Measurements from ENCODE around the gene CDK15. TPM values are rescaled to one million over a fixed set of nuclear protein-coding genes. Genes with fewer than 3 reads are reported as not detected.

The CDK15 gene
- total RNA-seq, 1 donor from 2014 or later: 0.70 TPM

DNA sequence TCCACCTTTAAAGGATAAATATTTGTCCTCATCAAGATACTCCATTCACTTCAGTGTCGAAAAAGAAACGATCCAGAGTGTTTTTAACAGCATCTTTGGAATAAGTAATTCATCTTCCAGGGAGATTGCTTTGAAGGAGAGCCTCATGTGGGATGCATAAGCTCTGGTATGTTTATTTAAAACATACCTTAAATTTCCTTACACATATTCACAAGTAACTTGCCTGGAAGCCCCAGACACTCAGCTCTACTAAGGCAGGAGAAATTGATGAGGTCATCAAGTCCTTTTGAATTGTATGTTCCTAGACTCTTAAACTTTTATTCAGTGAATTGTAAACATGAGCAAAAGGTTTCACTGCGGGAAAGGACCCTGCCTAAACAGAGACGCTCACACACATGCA, 103.0 kb downstream of the CDK15 start:
- no peaks in the 10 kb centered on the region for H3K9me3 Mint-ChIP-seq (ENCODE audit: unreplicated experiment)
- H3K27me3 Mint-ChIP-seq (ENCODE audit: unreplicated experiment): no peaks in the 10 kb centered on the region
- TF ChIP-seq, protein P1, sequence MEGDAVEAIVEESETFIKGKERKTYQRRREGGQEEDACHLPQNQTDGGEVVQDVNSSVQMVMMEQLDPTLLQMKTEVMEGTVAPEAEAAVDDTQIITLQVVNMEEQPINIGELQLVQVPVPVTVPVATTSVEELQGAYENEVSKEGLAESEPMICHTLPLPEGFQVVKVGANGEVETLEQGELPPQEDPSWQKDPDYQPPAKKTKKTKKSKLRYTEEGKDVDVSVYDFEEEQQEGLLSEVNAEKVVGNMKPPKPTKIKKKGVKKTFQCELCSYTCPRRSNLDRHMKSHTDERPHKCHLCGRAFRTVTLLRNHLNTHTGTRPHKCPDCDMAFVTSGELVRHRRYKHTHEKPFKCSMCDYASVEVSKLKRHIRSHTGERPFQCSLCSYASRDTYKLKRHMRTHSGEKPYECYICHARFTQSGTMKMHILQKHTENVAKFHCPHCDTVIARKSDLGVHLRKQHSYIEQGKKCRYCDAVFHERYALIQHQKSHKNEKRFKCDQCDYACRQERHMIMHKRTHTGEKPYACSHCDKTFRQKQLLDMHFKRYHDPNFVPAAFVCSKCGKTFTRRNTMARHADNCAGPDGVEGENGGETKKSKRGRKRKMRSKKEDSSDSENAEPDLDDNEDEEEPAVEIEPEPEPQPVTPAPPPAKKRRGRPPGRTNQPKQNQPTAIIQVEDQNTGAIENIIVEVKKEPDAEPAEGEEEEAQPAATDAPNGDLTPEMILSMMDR (IDR thresholded peaks at IDR 0.05): no peak
- peak overlapping the region; percentile 63 for H3K4me3 Mint-ChIP-seq (ENCODE audit: unreplicated experiment)
- H3K36me3 Mint-ChIP-seq (ENCODE audit: unreplicated experiment): no peaks in the 10 kb centered on the region
- peak overlapping the region; percentile 86 for H3K27ac Mint-ChIP-seq (ENCODE audit: unreplicated experiment)
- H3K4me1 Mint-ChIP-seq (ENCODE audit: unreplicated experiment): peaks cover 31% of the 10 kb centered on the region
- no peak for DNase-seq (ENCODE audit: extremely low spot score, unreplicated experiment)

DNA sequence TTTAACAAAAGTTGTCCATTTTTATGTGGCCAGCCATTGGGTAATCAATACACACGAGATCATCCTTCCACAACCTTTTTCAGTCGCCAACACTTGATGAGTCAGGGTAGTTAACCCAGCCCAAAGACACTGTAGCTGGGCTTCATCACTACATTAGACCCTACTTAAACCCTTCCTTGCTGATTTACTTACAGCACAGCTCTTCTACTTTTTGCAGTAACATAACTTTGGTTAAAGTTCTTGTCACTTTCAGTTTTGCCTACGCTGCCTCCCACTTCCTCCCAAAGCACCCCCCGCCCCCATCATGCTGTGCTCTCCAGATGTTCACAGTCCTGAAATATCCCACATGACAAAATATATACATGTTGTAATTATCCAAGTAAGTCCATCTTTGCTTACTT, 103.6 kb downstream of the CDK15 start:
- H3K9me3 Mint-ChIP-seq (ENCODE audit: unreplicated experiment): no peaks in the 10 kb centered on the region
- H3K27me3 Mint-ChIP-seq (ENCODE audit: unreplicated experiment): no peaks in the 10 kb centered on the region
- H3K27ac Mint-ChIP-seq (ENCODE audit: unreplicated experiment): peak overlapping the region; percentile 86
- no peak for DNase-seq (ENCODE audit: extremely low spot score, unreplicated experiment)
- TF ChIP-seq, protein P1 (IDR thresholded peaks at IDR 0.05): no peak
- H3K4me1 Mint-ChIP-seq (ENCODE audit: unreplicated experiment): peaks cover 30% of the 10 kb centered on the region
- H3K36me3 Mint-ChIP-seq (ENCODE audit: unreplicated experiment): no peaks in the 10 kb centered on the region
- peak overlapping the region; percentile 63 for H3K4me3 Mint-ChIP-seq (ENCODE audit: unreplicated experiment)

DNA sequence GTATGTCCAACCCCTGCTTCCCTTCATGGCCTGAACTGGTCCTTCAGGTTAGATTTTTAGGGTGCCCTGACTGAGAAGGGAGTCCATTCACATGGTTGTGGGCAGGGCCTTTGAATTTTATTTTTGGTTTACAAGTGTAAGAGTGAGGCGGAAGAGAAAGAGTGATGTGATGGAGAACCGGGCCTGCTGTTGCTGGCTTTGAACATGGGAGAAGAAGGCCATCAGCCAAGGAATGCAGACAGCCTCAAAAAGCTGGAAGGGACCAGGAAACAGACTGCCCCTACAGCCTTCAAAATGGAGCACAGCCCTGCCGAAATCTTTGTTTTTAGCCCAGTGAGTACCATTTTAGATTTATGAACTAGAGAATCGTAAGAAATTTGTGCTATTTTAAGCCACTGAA, 105.0 kb downstream of the CDK15 start:
- Mint-ChIP-seq H3K4me1 (ENCODE audit: unreplicated experiment) (peaks cover 28% of the 10 kb centered on the region), H3K4me3 (ENCODE audit: unreplicated experiment) (no peak overlapping the region), H3K27ac (ENCODE audit: unreplicated experiment) (no peak overlapping the region), H3K36me3 (ENCODE audit: unreplicated experiment) (no peaks in the 10 kb centered on the region), H3K9me3 (ENCODE audit: unreplicated experiment) (no peaks in the 10 kb centered on the region), H3K27me3 (ENCODE audit: unreplicated experiment) (no peaks in the 10 kb centered on the region)
- DNase-seq (ENCODE audit: extremely low spot score, unreplicated experiment): no peak
- TF ChIP-seq, protein P1 (IDR thresholded peaks at IDR 0.05): no peak

DNA sequence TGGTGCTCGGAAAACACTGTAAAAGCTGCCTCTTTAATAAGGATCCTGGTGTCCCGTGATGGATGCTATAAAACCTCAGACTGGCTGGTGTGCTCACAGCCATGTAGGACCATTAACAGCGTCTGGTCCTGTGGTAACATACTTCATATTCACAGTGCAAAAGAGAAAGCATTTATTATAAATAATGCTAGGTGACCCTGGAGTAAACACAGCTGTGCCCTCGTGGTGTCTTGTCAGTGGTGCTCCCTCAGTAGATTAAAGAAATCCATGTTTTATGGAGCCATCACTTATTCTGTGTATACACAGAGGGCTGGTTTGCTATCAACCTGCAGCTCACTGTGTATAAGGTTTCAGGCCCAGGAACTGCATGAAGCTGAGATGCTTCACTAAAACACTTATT, 106.9 kb downstream of the CDK15 start:
- TF ChIP-seq, protein P1 (IDR thresholded peaks at IDR 0.05): no peak
- no peak overlapping the region for H3K4me3 Mint-ChIP-seq (ENCODE audit: unreplicated experiment)
- H3K4me1 Mint-ChIP-seq (ENCODE audit: unreplicated experiment): peaks cover 19% of the 10 kb centered on the region
- no peak overlapping the region for H3K27ac Mint-ChIP-seq (ENCODE audit: unreplicated experiment)
- H3K36me3 Mint-ChIP-seq (ENCODE audit: unreplicated experiment): no peaks in the 10 kb centered on the region
- no peak for DNase-seq (ENCODE audit: extremely low spot score, unreplicated experiment)
- no peaks in the 10 kb centered on the region for H3K27me3 Mint-ChIP-seq (ENCODE audit: unreplicated experiment)
- no peaks in the 10 kb centered on the region for H3K9me3 Mint-ChIP-seq (ENCODE audit: unreplicated experiment)

DNA sequence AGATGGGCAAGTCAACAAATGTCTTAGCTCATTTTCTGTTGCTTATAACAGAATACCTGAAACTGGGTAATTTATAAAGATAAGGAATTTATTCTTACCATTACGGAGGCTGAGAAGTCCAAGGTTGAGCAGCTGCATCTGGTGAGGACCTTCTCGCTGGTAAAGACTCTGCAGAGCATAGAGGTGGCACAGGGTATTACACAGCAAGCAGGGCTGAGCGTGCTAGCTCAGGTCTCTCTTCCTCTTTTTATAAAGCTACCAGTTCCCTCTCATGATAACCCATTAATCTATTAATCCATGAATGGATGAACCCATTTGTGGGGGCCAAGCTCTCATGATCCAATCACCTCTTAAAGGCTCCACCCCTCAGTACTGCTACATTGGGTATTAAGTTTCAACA, 109.1 kb downstream of the CDK15 start:
- no peak overlapping the region for H3K4me3 Mint-ChIP-seq (ENCODE audit: unreplicated experiment)
- no peak for DNase-seq (ENCODE audit: extremely low spot score, unreplicated experiment)
- no peak overlapping the region for H3K27ac Mint-ChIP-seq (ENCODE audit: unreplicated experiment)
- no peaks in the 10 kb centered on the region for H3K4me1 Mint-ChIP-seq (ENCODE audit: unreplicated experiment)
- TF ChIP-seq, protein P1 (IDR thresholded peaks at IDR 0.05): no peak
- no peaks in the 10 kb centered on the region for H3K9me3 Mint-ChIP-seq (ENCODE audit: unreplicated experiment)
- no peaks in the 10 kb centered on the region for H3K27me3 Mint-ChIP-seq (ENCODE audit: unreplicated experiment)
- no peaks in the 10 kb centered on the region for H3K36me3 Mint-ChIP-seq (ENCODE audit: unreplicated experiment)
